GM21723 (cell line): ENCODE data around the gene MYRIP.
A peak's percentile ranks its signal among the peaks of the same experiment; 100 is the strongest.
"Not testable (repeated sequence)": the region's sequence is repeated elsewhere in the genome, so short reads cannot be mapped to it uniquely, and the experiment has no call there.

Source experiments
- ATAC-seq: cut with Tn5 transposase; IDR thresholded peaks from one replicate; pipeline ENCODE4 v1.9.1; 2021; ENCODE audit warnings: mild to moderate bottlenecking, moderate library complexity; ENCODE audit not compliant: unreplicated experiment

MYRIP gene

GRCh38 chr3:39805650-39806049 lies 3.8 kb upstream of the MYRIP start:
- no peak for ATAC-seq

DNA sequence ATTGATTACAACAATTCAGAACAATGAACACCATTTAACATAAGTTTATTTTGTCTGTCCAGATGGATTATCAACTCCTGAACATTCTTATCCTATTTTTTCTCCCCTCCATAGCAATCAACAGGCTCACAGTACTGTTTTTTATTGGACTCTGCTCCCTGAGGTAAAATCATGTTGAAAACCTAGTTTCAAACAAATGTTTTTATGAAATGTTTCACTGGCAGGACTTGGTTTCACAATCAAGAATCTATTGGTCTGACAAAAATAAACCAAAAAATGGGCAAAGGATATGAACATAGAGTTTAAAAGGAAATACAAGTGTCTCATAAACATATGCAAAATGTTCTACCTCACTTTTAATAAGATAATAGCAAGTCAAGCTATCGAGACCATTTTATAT lies 2.6 kb upstream of the MYRIP start:
- ATAC-seq = no peak

- no peak for ATAC-seq
Measured at GRCh38 chr3:39808467-39809180, 785 bp upstream of the MYRIP start.

- peak; percentile 7 for ATAC-seq
Measured at GRCh38 chr3:39809995-39810595, 686 bp downstream of the MYRIP start.

GRCh38 chr3:39810647-39811161 lies 1.3 kb downstream of the MYRIP start:
- ATAC-seq = no peak

DNA sequence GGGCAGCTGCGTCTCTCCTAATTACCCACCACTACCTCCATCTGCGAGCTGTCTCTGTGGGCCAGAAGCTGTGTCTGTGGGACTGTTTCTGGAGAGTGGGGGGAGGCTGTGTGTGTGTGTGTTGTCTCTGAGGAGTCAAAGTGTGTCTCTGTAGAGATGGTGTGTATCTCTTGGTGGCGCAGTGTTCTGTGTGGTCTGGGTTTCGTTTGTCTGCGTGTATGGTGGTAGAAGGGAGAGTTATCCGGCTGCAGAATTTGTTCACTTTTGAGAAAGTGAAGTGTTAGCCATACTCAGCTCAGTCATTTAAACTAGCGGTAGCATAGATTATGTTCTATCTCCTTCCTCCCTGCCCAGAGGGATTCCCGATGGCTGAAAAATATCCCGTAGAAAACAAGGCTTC lies 2.2 kb downstream of the MYRIP start:
- ATAC-seq = no peak

DNA sequence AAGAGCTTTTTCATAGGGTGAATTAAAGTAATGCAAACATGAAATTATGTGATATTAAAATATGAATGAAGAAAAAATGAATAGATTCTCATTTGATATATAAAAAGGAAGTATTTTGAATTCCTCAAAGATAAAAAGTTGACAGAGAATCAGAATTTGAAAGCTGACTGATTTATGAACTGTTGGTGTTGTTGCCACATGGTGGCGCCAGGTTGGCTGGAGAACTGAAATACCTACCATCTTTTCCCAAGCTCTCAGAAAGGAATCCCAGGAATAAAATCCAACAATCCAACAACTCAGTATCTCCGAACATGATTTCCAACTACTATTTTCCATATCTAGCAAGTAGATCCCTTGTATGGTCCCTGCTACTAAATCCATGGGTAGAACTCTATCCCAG lies 3.1 kb downstream of the MYRIP start:
- ATAC-seq = no peak

DNA sequence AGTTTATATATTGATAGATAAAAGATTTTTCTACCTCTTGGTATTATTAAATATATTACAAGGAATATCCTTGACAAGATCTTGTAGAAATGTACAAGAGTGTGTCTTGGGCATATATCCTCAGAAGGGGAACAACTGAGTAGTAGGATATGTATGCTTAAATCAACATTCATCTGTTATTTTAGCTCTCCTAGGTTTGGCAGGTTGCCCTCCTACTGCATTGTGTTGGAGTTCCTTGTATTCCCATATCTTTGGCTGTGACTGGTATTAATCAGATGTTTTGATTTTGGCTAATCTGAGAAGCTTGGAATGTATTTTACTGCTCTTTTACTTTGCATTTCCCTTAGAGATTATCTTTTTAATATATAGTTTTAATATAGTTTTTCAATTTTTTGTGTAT lies 4.6 kb downstream of the MYRIP start:
- no peak for ATAC-seq

- no peak for ATAC-seq
Measured at GRCh38 chr3:39819899-39820298, 10.5 kb downstream of the MYRIP start.

DNA sequence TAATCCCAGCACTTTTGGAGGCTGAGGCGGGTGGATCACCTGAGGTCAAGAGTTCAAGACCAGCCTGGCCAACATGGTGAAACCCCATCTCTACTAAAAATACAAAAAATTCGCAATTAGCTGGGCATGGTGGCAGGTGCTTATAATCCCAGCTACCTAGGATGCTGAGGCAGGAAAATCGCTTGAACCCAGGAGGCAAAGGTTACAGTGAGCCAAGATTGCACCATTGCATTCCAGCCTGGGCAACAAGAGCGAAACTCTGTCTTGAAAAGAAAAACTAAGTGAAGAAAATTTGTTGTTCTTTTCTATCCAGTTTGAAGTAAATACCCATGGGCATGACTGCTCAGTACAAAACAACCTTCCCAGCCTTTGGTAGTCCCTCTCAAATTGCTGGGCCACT lies 24.4 kb downstream of the MYRIP start:
- ATAC-seq = not testable (repeated sequence)

DNA sequence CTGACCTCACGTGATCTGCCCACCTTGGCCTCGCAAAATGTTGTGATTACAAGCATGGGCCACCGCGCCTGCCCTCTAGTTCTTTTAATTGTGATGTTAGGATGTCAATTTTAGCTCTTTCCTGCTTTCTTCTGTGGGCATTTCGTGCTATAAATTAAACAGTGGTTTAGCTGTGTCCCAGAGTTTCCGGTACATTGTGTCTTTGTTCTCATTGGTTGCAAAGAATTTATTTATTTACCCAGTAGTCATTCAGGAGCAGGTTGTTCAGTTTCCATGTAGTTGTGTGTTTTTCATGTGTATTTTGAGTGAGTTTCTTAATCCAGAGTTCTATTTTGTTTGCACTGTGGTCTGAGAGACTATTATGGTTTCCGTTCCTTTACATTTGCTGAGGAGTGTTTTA lies 30.1 kb downstream of the MYRIP start:
- no peak for ATAC-seq

- no peak for ATAC-seq
Measured at GRCh38 chr3:39843440-39843839, 34.0 kb downstream of the MYRIP start.

GRCh38 chr3:39848365-39848764 lies 39.0 kb downstream of the MYRIP start:
- no peak for ATAC-seq

DNA sequence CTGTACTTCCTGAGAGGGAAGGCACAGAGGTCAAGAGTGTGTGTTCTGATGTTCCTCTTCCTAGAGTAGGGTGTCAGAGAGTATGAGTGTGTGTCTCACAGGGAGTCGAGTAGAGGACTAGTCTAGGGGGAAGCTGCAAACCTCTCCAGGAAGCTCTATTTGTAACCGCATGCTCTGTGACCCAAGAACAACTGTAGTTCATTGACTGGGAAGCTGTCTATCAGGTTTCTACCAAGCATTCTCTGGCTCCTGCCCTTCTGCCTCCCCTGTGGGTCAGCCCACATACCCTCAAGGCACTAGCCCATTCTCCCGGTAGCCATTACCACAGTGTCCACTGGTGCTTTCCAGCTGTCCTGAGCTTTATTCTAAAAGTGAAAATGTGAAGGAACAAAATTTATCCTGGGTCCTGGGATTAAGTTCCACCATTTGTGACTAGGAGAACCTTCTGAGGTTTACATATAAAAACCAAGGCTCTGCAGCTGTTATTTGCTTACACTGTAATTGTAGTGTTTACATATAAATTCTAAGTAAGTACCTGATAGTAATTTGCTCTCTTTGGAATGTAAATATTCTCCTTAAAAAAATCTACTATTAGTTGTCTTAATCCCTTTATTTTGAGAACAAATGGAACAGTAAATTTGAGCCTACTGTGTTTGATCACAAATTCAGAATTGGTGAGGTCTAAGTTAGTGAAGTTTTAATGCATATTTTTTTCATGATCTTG lies 40.7 kb downstream of the MYRIP start:
- no peak for ATAC-seq

DNA sequence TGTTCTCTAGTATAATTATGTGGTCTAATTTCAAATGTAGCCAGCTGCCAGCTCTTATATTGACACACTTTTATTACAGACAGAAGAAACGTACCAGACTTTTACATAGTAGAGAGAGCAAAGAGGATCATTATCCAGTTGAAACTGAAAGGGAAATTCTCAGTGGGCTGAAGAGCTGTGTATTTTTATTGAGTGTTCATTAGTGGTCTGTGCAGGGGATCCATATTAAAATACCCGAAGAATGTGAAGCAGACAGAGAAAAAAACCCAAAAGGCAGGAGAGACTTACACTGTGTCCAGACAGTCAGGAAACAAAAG lies 41.3 kb downstream of the MYRIP start:
- ATAC-seq = no peak

DNA sequence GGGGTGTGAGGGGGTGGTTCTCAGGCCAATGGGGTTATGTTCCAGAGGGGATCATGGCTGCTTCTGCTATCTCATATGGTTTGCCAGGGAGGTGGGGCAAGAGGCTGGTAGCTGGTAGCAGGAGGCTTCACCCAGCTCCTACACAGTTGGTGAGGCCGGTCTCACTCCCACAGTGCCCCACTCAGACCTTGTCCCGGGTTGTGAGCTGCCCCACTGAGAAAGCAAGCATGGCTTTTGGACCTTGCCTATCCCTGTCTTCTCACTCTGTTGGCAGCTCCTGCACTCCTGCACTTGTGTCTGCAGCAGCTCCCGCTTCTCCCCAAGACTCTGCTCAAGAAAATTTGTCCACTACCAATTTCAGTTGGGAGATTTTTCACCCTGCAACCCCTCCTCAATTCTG lies 46.1 kb downstream of the MYRIP start:
- ATAC-seq = no peak

GRCh38 chr3:39869890-39870289 lies 60.5 kb downstream of the MYRIP start:
- ATAC-seq = no peak

DNA sequence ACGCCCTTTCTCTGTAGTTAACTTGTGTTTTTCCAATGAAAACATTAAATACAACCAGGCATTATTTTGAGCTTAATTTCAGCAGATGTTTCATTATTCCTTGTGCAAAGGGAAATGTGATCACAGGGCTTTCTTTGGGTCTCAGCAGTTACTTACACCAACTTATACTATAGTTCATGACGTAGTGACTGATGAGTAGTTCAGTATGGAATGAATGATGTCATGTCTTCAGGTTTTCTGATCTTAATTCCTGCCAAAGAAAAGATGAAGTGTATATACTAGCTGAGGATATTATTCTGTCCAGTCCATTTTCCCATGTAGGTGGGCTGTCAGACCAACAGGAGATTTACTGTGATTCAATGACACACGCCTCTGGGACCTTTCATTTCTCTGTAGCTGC lies 61.3 kb downstream of the MYRIP start:
- ATAC-seq = no peak

GRCh38 chr3:39879581-39879980 lies 70.2 kb downstream of the MYRIP start:
- no peak for ATAC-seq

DNA sequence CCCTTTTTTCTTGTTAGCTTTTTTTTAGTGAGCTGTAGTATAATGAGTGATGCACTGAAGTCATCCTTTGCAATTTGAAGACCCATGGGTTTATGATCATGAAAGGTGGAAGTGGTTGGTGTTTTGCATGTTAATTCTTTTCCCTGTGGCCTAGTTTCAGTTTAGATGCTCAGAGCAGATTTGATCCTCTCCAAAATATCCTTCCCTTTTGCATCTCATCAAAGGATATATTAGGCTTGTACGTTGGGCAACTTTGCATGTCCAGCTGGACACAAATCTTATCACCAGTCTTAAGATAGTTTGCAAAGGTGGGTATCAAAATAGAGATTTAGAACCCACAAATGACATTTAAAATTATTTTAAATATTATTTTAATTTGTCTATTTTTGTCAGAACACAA lies 72.7 kb downstream of the MYRIP start:
- no peak for ATAC-seq

DNA sequence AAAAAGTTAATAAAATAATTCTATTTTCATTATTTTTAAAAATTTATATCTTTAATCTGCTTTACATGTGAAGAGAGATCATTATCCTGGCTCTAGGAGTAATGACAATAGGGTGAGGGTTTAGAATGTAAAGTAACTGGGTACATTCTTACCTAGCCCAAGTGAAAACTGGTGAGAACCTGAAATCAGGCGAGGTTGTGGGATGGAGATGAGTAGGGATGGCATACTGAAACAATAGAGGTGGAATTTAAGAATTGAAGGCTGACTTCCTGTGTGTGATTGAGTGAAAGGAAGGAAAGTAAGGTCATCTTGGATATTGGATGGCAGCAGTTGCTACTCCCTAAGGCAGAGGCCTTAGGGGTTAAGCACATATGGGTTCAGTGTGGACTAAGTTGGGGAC lies 82.7 kb downstream of the MYRIP start:
- no peak for ATAC-seq

DNA sequence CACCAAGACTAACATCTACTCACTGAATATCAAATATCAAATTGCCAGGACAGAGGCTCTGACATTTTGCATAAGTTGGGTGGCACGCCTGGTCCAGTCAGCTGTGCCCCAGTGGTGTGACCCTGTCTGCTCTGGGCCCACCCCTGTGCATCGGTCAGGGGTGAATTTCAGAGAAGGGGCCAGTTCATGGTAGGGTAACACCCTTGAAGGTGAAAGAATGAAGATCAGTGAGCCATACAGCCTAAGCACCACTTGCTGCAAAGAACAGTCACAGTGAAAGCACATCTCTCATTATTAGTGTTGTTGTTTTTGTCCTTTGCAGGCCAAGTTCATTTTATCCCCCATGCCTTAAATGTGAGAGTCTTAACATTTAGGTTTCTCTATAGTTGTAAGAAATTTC lies 86.8 kb downstream of the MYRIP start:
- ATAC-seq = no peak
